Stimulated activated CD4-positive, alpha-beta T cell treated with anti-CD3 and anti-CD28 coated beads, TNF-alpha, amount 100 ng/mL, for 4 hours (primary cell): ENCODE data around the gene ATP6V0A1.

ENCODE experiments used
- DNase-seq, 3 experiments: peaks; one replicate each; pipeline ENCODE4 v3.0.0-alpha.2; 2020; ENCODE audit warnings: low read depth in 3 of 3

Gene ATP6V0A1

DNA sequence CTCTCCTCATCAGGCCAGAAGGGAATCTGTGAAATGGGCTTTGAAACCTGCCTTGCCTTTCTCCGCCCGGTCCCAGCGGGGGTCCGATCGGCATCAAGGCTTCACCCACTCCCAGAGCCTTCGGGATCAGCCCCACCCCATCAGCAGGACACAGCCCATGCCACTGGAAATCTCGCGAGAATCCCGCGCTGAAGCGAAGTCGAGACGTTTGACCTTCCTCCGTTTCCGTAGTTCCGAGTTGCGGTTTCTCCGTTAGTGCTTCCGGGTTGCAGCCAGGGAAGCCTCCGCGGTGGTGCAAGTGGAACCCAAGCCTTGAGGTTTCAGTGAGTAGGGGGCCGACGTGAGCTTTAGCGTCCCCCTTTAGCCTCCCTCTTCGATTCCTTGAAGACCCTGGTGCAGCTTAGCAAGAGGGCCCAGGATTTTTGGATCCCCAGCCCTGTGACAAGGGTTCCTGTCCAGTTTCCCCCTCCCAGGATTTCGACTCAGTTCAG is 103.3 kb downstream of the ATP6V0A1 start, which contains the start of gene COASY:
TSS of gene COASY (plus strand) at position 252 of the 491 bp plus-strand sequence. CDS start 475 bp downstream, outside the sequence.
- DNase-seq, result peak; percentile 83 to 86 (median 85)

GRCh38 chr17:42562388-42563142 is 103.9 kb downstream of the ATP6V0A1 start:
- no peak for DNase-seq

DNA sequence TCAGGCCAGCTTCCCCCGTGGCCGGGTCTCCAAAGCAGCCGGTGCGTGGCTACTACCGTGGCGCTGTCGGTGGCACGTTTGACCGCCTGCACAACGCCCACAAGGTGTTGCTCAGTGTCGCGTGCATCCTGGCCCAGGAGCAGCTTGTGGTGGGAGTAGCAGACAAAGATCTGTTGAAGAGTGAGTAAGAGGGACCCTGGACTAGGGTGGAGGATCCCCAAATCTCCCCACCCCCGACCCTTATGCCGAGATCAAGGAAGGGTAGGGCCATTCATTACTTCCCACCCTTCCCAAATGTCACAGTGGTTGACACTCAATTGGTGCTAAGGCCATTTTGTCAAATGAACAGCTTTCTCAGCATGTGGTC is 104.4 kb downstream of the ATP6V0A1 start:
- DNase-seq, result no peak

GRCh38 chr17:42563543-42563942 is 104.9 kb downstream of the ATP6V0A1 start:
- DNase-seq, result no peak

GRCh38 chr17:42563950-42564349 is 105.3 kb downstream of the ATP6V0A1 start:
- no peak for DNase-seq

- no peak for DNase-seq
Measured at GRCh38 chr17:42564815-42565522, 106.3 kb downstream of the ATP6V0A1 start.

DNA sequence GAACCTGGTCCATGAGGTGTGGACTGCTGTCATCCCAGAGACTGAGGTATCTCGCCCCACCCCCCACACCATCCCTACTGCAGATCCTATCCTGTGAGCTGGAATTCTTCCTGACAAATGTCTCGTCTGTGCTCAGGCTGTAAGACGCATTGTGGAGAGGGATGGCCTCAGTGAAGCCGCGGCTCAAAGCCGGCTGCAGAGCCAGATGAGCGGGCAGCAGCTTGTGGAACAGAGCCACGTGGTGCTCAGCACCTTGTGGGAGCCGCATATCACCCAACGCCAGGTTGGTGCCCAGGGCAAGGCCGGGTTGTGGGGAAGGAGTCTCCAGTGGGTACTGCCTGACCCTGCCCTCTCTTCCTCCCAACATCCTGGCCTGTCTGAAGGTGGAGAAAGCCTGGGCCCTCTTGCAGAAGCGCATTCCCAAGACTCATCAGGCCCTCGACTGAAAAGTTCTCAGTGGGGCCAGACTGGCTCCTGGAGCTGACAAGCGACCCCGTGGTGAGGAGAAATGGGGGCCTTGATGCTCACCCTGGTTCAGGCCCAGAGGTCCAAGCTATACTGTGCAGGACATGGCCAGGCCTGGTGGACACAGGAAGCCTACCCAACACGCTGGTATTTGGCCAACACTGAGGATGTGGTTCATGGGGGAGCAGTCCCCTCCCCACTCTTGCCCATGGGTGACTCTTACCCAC is 107.0 kb downstream of the ATP6V0A1 start:
- DNase-seq, result no peak

DNA sequence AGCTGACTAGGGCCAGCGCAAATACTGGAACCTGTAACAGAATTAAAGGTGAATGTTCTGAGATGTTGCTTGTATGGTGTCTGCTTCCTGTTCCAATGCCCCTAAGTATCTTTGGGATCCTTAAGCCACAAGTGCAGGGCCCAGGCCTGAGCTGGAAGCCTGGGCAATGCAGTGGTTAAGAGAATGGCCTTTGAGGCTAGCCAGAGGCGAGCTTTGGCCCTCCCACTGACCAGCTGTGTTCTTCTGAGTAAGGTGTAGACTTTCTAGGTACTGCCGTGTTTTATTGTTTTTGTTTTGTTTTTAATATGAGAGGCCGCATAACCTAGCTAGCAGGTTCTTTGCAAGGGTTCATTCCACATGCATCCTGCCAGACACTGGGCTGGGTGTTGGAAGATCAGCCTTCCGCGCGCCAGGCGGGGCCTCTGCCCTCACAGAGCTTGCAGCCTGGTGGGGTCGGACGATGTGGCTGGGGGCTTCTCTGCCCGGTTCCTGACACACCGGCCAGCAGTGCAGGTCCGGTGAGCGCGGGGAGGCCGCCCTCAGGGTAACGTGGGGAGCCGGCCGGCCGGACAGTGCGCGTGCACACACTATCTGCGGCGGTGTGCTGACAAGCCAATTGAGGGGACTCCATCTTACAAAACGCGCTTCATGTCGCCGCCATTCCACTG is 107.7 kb downstream of the ATP6V0A1 start:
- no peak for DNase-seq

GRCh38 chr17:42566883-42567573 is 108.3 kb downstream of the ATP6V0A1 start, which contains the start of gene MLX:
TSS of gene MLX (plus strand) at chr17:42567100. CDS start at chr17:42567125, 25 bp downstream.
- DNase-seq, result peak; percentile 81 to 91 (median 83)

DNA sequence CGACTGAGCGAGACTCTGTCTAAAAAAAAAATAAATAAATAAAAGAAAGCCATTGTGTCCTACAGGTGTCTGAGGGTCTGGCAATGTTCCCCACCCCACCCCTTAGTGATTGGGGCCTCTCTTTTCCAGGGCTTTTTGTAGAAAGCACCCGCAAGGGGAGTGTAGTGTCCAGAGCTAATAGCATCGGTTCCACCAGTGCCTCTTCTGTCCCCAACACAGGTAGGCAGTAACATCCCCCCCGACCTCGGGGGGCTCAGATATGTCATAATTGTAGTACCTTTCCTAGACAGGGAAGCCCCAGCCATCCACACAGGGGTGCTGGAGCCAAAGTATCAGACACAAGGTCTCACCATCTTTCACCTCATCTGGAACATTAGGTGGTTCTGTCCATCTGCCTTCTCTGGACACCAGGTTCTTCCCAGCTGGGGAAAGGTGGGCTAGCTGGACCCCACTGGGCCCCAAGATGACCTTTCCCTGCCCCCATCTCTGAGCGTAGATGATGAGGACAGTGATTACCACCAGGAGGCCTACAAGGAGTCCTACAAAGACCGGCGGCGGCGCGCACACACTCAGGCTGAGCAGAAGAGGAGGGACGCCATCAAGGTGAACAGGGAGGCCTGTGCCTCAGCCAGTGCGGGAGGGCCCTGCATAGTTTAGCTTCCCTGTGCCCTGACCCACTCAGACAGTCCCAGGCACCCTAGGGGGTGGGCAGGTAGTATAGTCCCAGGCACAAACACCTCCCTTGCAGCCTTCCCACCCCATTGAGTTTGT is 109.8 kb downstream of the ATP6V0A1 start:
- no peak for DNase-seq

DNA sequence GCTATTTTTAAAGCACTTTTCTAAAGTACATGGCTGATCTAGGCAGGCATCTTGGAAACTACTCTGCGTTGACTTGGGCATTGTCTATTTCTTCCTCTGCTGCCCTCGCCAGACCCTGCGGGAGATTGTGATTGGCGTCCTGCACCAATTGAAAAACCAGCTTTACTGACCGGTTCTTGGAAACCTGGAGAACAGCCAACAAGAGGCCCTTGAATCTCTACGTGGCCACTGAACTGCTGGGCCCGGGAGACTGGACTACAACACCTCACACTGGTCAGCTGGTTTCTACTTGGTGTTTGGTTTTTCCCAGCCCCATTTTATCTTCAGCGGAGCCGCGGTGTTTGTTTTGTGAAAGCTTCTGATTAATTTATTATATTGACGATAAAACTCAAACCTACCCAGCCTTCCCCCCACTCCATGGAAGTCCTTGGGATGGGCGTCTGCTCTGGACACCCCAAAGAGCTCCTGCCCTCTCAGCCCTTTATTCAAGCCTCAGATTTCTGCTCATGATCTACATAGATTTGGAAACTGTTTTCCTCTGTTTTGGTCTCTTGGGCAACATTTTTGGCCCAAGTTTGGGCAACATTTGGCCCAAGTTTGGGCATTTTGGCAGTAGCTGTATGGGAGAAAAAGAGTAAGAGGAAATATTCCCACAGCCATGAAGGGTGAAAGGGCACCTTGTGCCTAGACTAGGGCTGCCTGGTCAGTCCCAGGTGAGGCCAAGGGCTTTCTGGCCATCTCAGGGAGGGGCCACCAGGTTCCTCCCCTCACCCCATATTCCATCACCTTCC is 113.0 kb downstream of the ATP6V0A1 start:
- DNase-seq, result no peak
